ENCODE measurements around the gene CARD8.

The CARD8 gene

GRCh38 chr19:48183356-48183755 lies 72.4 kb downstream of the CARD8 start:
- Histone ChIP-seq H3K14ac (ENCODE audit: low read length) (no peak overlapping the region), H3K23ac (ENCODE audit: low read length) (no peak overlapping the region), H3K36me3 (ENCODE audit: control insufficient read depth in 1 of 2, insufficient read depth in 2 of 2, low read length in 2 of 2) (peaks cover 4 to 9% of the 10 kb centered on the region in 2 experiments), H3K18ac (ENCODE audit: low read length) (no peak overlapping the region), H3K9me3 (ENCODE audit: insufficient read depth, low read depth, low read length) (peaks cover 4% of the 10 kb centered on the region), H3K4me2 (ENCODE audit: low read length) (no peak overlapping the region), H4K8ac (ENCODE audit: low read depth, low read length) (no peak overlapping the region), H3K27me3 (ENCODE audit: insufficient read depth, low read length) (no peaks in the 10 kb centered on the region), H3K79me1 (ENCODE audit: low read length) (no peaks in the 10 kb centered on the region), H2AK5ac (ENCODE audit: low read length) (no peak overlapping the region), H3K4ac (ENCODE audit: low read depth, low read length) (no peak overlapping the region), H2BK120ac (ENCODE audit: insufficient read depth, low read length, poor library complexity) (no peak overlapping the region), H2BK12ac (ENCODE audit: low read length) (no peak overlapping the region), H4K12ac (ENCODE audit: low read depth, low read length) (no peak overlapping the region), H3K9ac (ENCODE audit: low read length) (no peak overlapping the region), H2BK5ac (ENCODE audit: low read depth, low read length, poor library complexity) (no peak overlapping the region), H2AFZ (ENCODE audit: insufficient read depth, low read length, poor library complexity) (no peak overlapping the region), H4K91ac (ENCODE audit: low read depth, low read length) (no peak overlapping the region), H3K4me3 (ENCODE audit: low read depth, low read length) (no peak overlapping the region), H3K27ac (ENCODE audit: low read depth, low read length) (no peak overlapping the region), H3K79me2 (ENCODE audit: control insufficient read depth, insufficient read depth, low read length, poor library complexity) (no peaks in the 10 kb centered on the region), H3K4me1 (ENCODE audit: control insufficient read depth in 1 of 2, insufficient read depth in 2 of 2, low read length in 2 of 2) (no peaks in the 10 kb centered on the region)
- no CpG with 5 or more reads among the region's 9 CpGs for WGBS (ENCODE audit: extremely low coverage, insufficient coverage, insufficient read length)
- DNase-seq = no peak

- WGBS (ENCODE audit: extremely low coverage, insufficient coverage, insufficient read length) = no CpG with 5 or more reads among the region's 38 CpGs
These were observed 73.3 kb downstream of the CARD8 start for GRCh38 chr19:48182434-48182833.

GRCh38 chr19:48181505-48181904 lies 74.2 kb downstream of the CARD8 start:
- WGBS (ENCODE audit: extremely low coverage, insufficient coverage, insufficient read length) = no CpG with 5 or more reads among the region's 5 CpGs
- no peak for DNase-seq
- no peak overlapping the region for H3K18ac ChIP-seq (ENCODE audit: low read length)
- H3K4ac ChIP-seq (ENCODE audit: low read depth, low read length) = no peak overlapping the region
- H3K4me1 ChIP-seq (ENCODE audit: control insufficient read depth in 1 of 2, insufficient read depth in 2 of 2, low read length in 2 of 2) = no peaks in the 10 kb centered on the region
- H3K9ac ChIP-seq (ENCODE audit: low read length) = no peak overlapping the region
- no peak overlapping the region for H3K23ac ChIP-seq (ENCODE audit: low read length)
- H3K4me2 ChIP-seq (ENCODE audit: low read length) = no peak overlapping the region
- H3K79me1 ChIP-seq (ENCODE audit: low read length) = no peaks in the 10 kb centered on the region
- peaks cover 4 to 9% of the 10 kb centered on the region in 2 experiments for H3K36me3 ChIP-seq (ENCODE audit: control insufficient read depth in 1 of 2, insufficient read depth in 2 of 2, low read length in 2 of 2)
- no peak overlapping the region for H2AK5ac ChIP-seq (ENCODE audit: low read length)
- no peak overlapping the region for H4K12ac ChIP-seq (ENCODE audit: low read depth, low read length)
- H4K8ac ChIP-seq (ENCODE audit: low read depth, low read length) = no peak overlapping the region
- no peak overlapping the region for H2AFZ ChIP-seq (ENCODE audit: insufficient read depth, low read length, poor library complexity)
- no peaks in the 10 kb centered on the region for H3K79me2 ChIP-seq (ENCODE audit: control insufficient read depth, insufficient read depth, low read length, poor library complexity)
- no peak overlapping the region for H2BK120ac ChIP-seq (ENCODE audit: insufficient read depth, low read length, poor library complexity)
- no peaks in the 10 kb centered on the region for H3K27me3 ChIP-seq (ENCODE audit: insufficient read depth, low read length)
- H4K91ac ChIP-seq (ENCODE audit: low read depth, low read length) = no peak overlapping the region
- H3K9me3 ChIP-seq (ENCODE audit: insufficient read depth, low read depth, low read length) = peaks cover 4% of the 10 kb centered on the region
- H3K27ac ChIP-seq (ENCODE audit: low read depth, low read length) = no peak overlapping the region
- no peak overlapping the region for H2BK12ac ChIP-seq (ENCODE audit: low read length)
- H3K4me3 ChIP-seq (ENCODE audit: low read depth, low read length) = no peak overlapping the region
- no peak overlapping the region for H3K14ac ChIP-seq (ENCODE audit: low read length)
- no peak overlapping the region for H2BK5ac ChIP-seq (ENCODE audit: low read depth, low read length, poor library complexity)

More at GRCh38 chr19:48182434-48182833, 73.3 kb downstream of the CARD8 start:
- H3K4me1 ChIP-seq (ENCODE audit: control insufficient read depth in 1 of 2, insufficient read depth in 2 of 2, low read length in 2 of 2) = no peaks in the 10 kb centered on the region
- no peak overlapping the region for H4K8ac ChIP-seq (ENCODE audit: low read depth, low read length)
- H3K9me3 ChIP-seq (ENCODE audit: insufficient read depth, low read depth, low read length) = peaks cover 4% of the 10 kb centered on the region
- H3K36me3 ChIP-seq (ENCODE audit: control insufficient read depth in 1 of 2, insufficient read depth in 2 of 2, low read length in 2 of 2) = peaks cover 4 to 9% of the 10 kb centered on the region in 2 experiments
- H3K23ac ChIP-seq (ENCODE audit: low read length) = no peak overlapping the region
- DNase-seq = no peak
- no peak overlapping the region for H2AK5ac ChIP-seq (ENCODE audit: low read length)
- no peak overlapping the region for H2BK12ac ChIP-seq (ENCODE audit: low read length)
- no peak overlapping the region for H3K14ac ChIP-seq (ENCODE audit: low read length)
- no peaks in the 10 kb centered on the region for H3K79me2 ChIP-seq (ENCODE audit: control insufficient read depth, insufficient read depth, low read length, poor library complexity)
- no peak overlapping the region for H3K18ac ChIP-seq (ENCODE audit: low read length)
- no peak overlapping the region for H4K12ac ChIP-seq (ENCODE audit: low read depth, low read length)
- H3K4ac ChIP-seq (ENCODE audit: low read depth, low read length) = no peak overlapping the region
- H2BK120ac ChIP-seq (ENCODE audit: insufficient read depth, low read length, poor library complexity) = no peak overlapping the region
- H4K91ac ChIP-seq (ENCODE audit: low read depth, low read length) = no peak overlapping the region
- H3K4me3 ChIP-seq (ENCODE audit: low read depth, low read length) = no peak overlapping the region
- H3K4me2 ChIP-seq (ENCODE audit: low read length) = no peak overlapping the region
- no peaks in the 10 kb centered on the region for H3K27me3 ChIP-seq (ENCODE audit: insufficient read depth, low read length)
- H3K9ac ChIP-seq (ENCODE audit: low read length) = no peak overlapping the region
- no peak overlapping the region for H2AFZ ChIP-seq (ENCODE audit: insufficient read depth, low read length, poor library complexity)
- no peak overlapping the region for H3K27ac ChIP-seq (ENCODE audit: low read depth, low read length)
- no peak overlapping the region for H2BK5ac ChIP-seq (ENCODE audit: low read depth, low read length, poor library complexity)
- no peaks in the 10 kb centered on the region for H3K79me1 ChIP-seq (ENCODE audit: low read length)

- WGBS (ENCODE audit: extremely low coverage, insufficient coverage, insufficient read length) = 100% methylated on average over 1 of the region's 3 CpGs
- no peak overlapping the region for H3K4me2 ChIP-seq (ENCODE audit: low read length)
These were observed 79.5 kb downstream of the CARD8 start for GRCh38 chr19:48176226-48176625.

More at GRCh38 chr19:48176226-48176625, 79.5 kb downstream of the CARD8 start:
- no peak overlapping the region for H2AK5ac ChIP-seq (ENCODE audit: low read length)
- no peak overlapping the region for H4K91ac ChIP-seq (ENCODE audit: low read depth, low read length)
- H3K4ac ChIP-seq (ENCODE audit: low read depth, low read length) = no peak overlapping the region
- no peak overlapping the region for H3K14ac ChIP-seq (ENCODE audit: low read length)
- no peaks in the 10 kb centered on the region for H3K27me3 ChIP-seq (ENCODE audit: insufficient read depth, low read length)
- H3K23ac ChIP-seq (ENCODE audit: low read length) = no peak overlapping the region
- H3K27ac ChIP-seq (ENCODE audit: low read depth, low read length) = no peak overlapping the region
- no peak overlapping the region for H2BK12ac ChIP-seq (ENCODE audit: low read length)
- H2BK120ac ChIP-seq (ENCODE audit: insufficient read depth, low read length, poor library complexity) = no peak overlapping the region
- H3K18ac ChIP-seq (ENCODE audit: low read length) = no peak overlapping the region
- peaks cover 0 to 1% of the 10 kb centered on the region in 2 experiments for H3K4me1 ChIP-seq (ENCODE audit: control insufficient read depth in 1 of 2, insufficient read depth in 2 of 2, low read length in 2 of 2)
- H3K9me3 ChIP-seq (ENCODE audit: insufficient read depth, low read depth, low read length) = peaks cover 1% of the 10 kb centered on the region
- no peak overlapping the region for H4K8ac ChIP-seq (ENCODE audit: low read depth, low read length)
- H4K12ac ChIP-seq (ENCODE audit: low read depth, low read length) = no peak overlapping the region
- H3K79me1 ChIP-seq (ENCODE audit: low read length) = no peaks in the 10 kb centered on the region
- no peak overlapping the region for H2AFZ ChIP-seq (ENCODE audit: insufficient read depth, low read length, poor library complexity)
- H3K36me3 ChIP-seq (ENCODE audit: control insufficient read depth in 1 of 2, insufficient read depth in 2 of 2, low read length in 2 of 2) = peaks cover 16% of the 10 kb centered on the region in 2 experiments
- no peak overlapping the region for H2BK5ac ChIP-seq (ENCODE audit: low read depth, low read length, poor library complexity)
- H3K79me2 ChIP-seq (ENCODE audit: control insufficient read depth, insufficient read depth, low read length, poor library complexity) = no peaks in the 10 kb centered on the region
- no peak overlapping the region for H3K4me3 ChIP-seq (ENCODE audit: low read depth, low read length)
- DNase-seq = no peak
- H3K9ac ChIP-seq (ENCODE audit: low read length) = no peak overlapping the region
